ENCODE measurements around the gene RBBP4. TPM values are rescaled to one million over a fixed set of nuclear protein-coding genes. Genes with fewer than 3 reads are reported as not detected.

The RBBP4 gene
- total and polyA plus RNA-seq, 2 experiments from 2014 or later, result 72.4 to 109 TPM

GRCh38 chr1:32701421-32701911, 50.5 kb downstream of the RBBP4 start:
- Histone ChIP-seq H3K4me1 (ENCODE audit: insufficient read depth) (peaks cover 38% of the 10 kb centered on the region), H3K4me2 (ENCODE audit: unreplicated experiment) (peak overlapping the region; percentile 99), H3K4me3 (peak overlapping the region; percentile 77), H3K36me3 (ENCODE audit: low read depth) (no peaks in the 10 kb centered on the region), H3K9me3 (ENCODE audit: low read depth) (no peaks in the 10 kb centered on the region), H3K9ac (peak overlapping the region; percentile 94), H3K79me2 (ENCODE audit: insufficient read depth) (peaks cover 59% of the 10 kb centered on the region), H3F3A (ENCODE audit: insufficient read depth) (peaks cover 19% of the 10 kb centered on the region), H3K27ac (peak overlapping the region; percentile 98), H3K27me3 (replicated peaks; ENCODE audit: insufficient read depth) (no peaks in the 10 kb centered on the region), H2AFZ (peak overlapping the region; percentile 31; the same call in 1 of the 2 replicates), H4K20me1 (ENCODE audit: insufficient read depth) (no peaks in the 10 kb centered on the region), H3K9me2 (ENCODE audit: insufficient read depth) (no peaks in the 10 kb centered on the region)
- in situ Hi-C loops (cut with MboI), result no loop called here
- peak; percentile 50 for DNase-seq
- TF ChIP-seq EZH2phosphoT487 (IDR thresholded peaks at IDR 0.05; ENCODE audit: insufficient read depth, low read depth), result no peak
- TF ChIP-seq EZH2 (IDR thresholded peaks at IDR 0.05; ENCODE audit: insufficient read depth, poor library complexity, severe bottlenecking), result no peak
- 10 to 12% methylated on average over 6 of the region's 6 CpGs for WGBS, 2 experiments (ENCODE audit: low coverage in 1 of 2, low lambda C conversion rate in 2 of 2, missing lambda C conversion rate in 2 of 2)

GRCh38 chr1:32701951-32702598, 51.1 kb downstream of the RBBP4 start:
- WGBS, 2 experiments (ENCODE audit: low coverage in 1 of 2, low lambda C conversion rate in 2 of 2, missing lambda C conversion rate in 2 of 2), result 1 to 3% methylated on average over 13 to 22 of the region's 27 CpGs
- H4K20me1 ChIP-seq (ENCODE audit: insufficient read depth), result no peaks in the 10 kb centered on the region
- H3K27me3 ChIP-seq (replicated peaks; ENCODE audit: insufficient read depth), result no peaks in the 10 kb centered on the region
- peaks cover 53% of the 10 kb centered on the region for H3K79me2 ChIP-seq (ENCODE audit: insufficient read depth)
- peaks cover 38% of the 10 kb centered on the region for H3K4me1 ChIP-seq (ENCODE audit: insufficient read depth)
- H3K36me3 ChIP-seq (ENCODE audit: low read depth), result no peaks in the 10 kb centered on the region
- no peaks in the 10 kb centered on the region for H3K9me2 ChIP-seq (ENCODE audit: insufficient read depth)
- peak overlapping the region; percentile 98 for H3K27ac ChIP-seq
- peak; percentile 66 for DNase-seq
- peak overlapping the region; percentile 77 for H3K4me3 ChIP-seq
- H3F3A ChIP-seq (ENCODE audit: insufficient read depth), result peaks cover 20% of the 10 kb centered on the region
- H3K9ac ChIP-seq, result peak overlapping the region; percentile 94
- peak overlapping the region; percentile 31 for H2AFZ ChIP-seq
- peak overlapping the region; percentile 99 for H3K4me2 ChIP-seq (ENCODE audit: unreplicated experiment)
- no peaks in the 10 kb centered on the region for H3K9me3 ChIP-seq (ENCODE audit: low read depth)
- TF ChIP-seq EZH2phosphoT487 (IDR thresholded peaks at IDR 0.05; ENCODE audit: insufficient read depth, low read depth) (no peak), EZH2 (IDR thresholded peaks at IDR 0.05; ENCODE audit: insufficient read depth, poor library complexity, severe bottlenecking) (no peak)
- in situ Hi-C loops (cut with MboI), result no loop called here

GRCh38 chr1:32702599-32703478, 51.8 kb downstream of the RBBP4 start, which contains the start of gene SYNC:
TSS of gene SYNC (minus strand) at chr1:32702770. CDS start at chr1:32702660, 110 bp downstream.
- no peaks in the 10 kb centered on the region for H3K9me2 ChIP-seq (ENCODE audit: insufficient read depth)
- H3K27ac ChIP-seq, result peak within 1 kb of the TSS; percentile 98
- peaks cover 45% of the 10 kb centered on the region for H3K79me2 ChIP-seq (ENCODE audit: insufficient read depth)
- peak; percentile 81 for DNase-seq
- H3K4me3 ChIP-seq, result peak within 1 kb of the TSS; percentile 77
- no peaks in the 10 kb centered on the region for H3K27me3 ChIP-seq (replicated peaks; ENCODE audit: insufficient read depth)
- H2AFZ ChIP-seq, result peak within 1 kb of the TSS; percentile 69
- H3K4me2 ChIP-seq (ENCODE audit: unreplicated experiment), result peak within 1 kb of the TSS; percentile 99
- H4K20me1 ChIP-seq (ENCODE audit: insufficient read depth), result no peaks in the 10 kb centered on the region
- TF ChIP-seq EZH2 (IDR thresholded peaks at IDR 0.05; ENCODE audit: insufficient read depth, poor library complexity, severe bottlenecking) (no peak), EZH2phosphoT487 (IDR thresholded peaks at IDR 0.05; ENCODE audit: insufficient read depth, low read depth) (no peak)
- 2% methylated on average over 27 to 45 of the region's 70 CpGs for WGBS, 2 experiments (ENCODE audit: low coverage in 1 of 2, low lambda C conversion rate in 2 of 2, missing lambda C conversion rate in 2 of 2)
- peak within 1 kb of the TSS; percentile 94 for H3K9ac ChIP-seq
- in situ Hi-C loops (cut with MboI), result no loop called here
- H3K9me3 ChIP-seq (ENCODE audit: low read depth), result no peaks in the 10 kb centered on the region
- H3F3A ChIP-seq (ENCODE audit: insufficient read depth), result peaks cover 20% of the 10 kb centered on the region
- H3K36me3 ChIP-seq (ENCODE audit: low read depth), result no peaks in the 10 kb centered on the region
- peaks cover 38% of the 10 kb centered on the region for H3K4me1 ChIP-seq (ENCODE audit: insufficient read depth)

- H3K4me1 ChIP-seq (ENCODE audit: insufficient read depth), result peaks cover 38% of the 10 kb centered on the region
- in situ Hi-C loops (cut with MboI), result no loop called here
- TF ChIP-seq EZH2phosphoT487 (IDR thresholded peaks at IDR 0.05; ENCODE audit: insufficient read depth, low read depth) (no peak), EZH2 (IDR thresholded peaks at IDR 0.05; ENCODE audit: insufficient read depth, poor library complexity, severe bottlenecking) (no peak)
- no peaks in the 10 kb centered on the region for H3K27me3 ChIP-seq (replicated peaks; ENCODE audit: insufficient read depth)
- WGBS, 2 experiments (ENCODE audit: low coverage in 1 of 2, low lambda C conversion rate in 2 of 2, missing lambda C conversion rate in 2 of 2), result 21 to 28% methylated on average over 18 of the region's 18 CpGs
- no peaks in the 10 kb centered on the region for H3K9me2 ChIP-seq (ENCODE audit: insufficient read depth)
- H3K9ac ChIP-seq, result peak overlapping the region; percentile 94
- peaks cover 37% of the 10 kb centered on the region for H3K79me2 ChIP-seq (ENCODE audit: insufficient read depth)
- H3K36me3 ChIP-seq (ENCODE audit: low read depth), result no peaks in the 10 kb centered on the region
- peak overlapping the region; percentile 99 for H3K4me2 ChIP-seq (ENCODE audit: unreplicated experiment)
- H3K4me3 ChIP-seq, result peak overlapping the region; percentile 77
- H3K9me3 ChIP-seq (ENCODE audit: low read depth), result no peaks in the 10 kb centered on the region
- H3F3A ChIP-seq (ENCODE audit: insufficient read depth), result peaks cover 20% of the 10 kb centered on the region
- no peaks in the 10 kb centered on the region for H4K20me1 ChIP-seq (ENCODE audit: insufficient read depth)
- H3K27ac ChIP-seq, result peak overlapping the region; percentile 98
- peak; percentile 94 for DNase-seq
- peak overlapping the region; percentile 69 for H2AFZ ChIP-seq
These were observed 52.7 kb downstream of the RBBP4 start for GRCh38 chr1:32703479-32704291.
